Pulmonary artery endothelial cell (primary cell): ENCODE measurements around the gene TMEM217. TPM values are rescaled to one million over a fixed set of nuclear protein-coding genes. Genes with fewer than 3 reads are reported as not detected.

Experiments used
- DNase-seq: peaks from one replicate; pipeline ENCODE4 v3.0.0-alpha.2; 2011; ENCODE audit warnings: low read depth, low spot score
- total RNA-seq: library from RNA; depleted of rRNA; stranded (reverse); fragments of >200 nt; gene quantifications from 2 replicates; pipeline ENCODE4 v1.2.3, GENCODE V29; 2014

Gene TMEM217
- total RNA-seq, 1 donor from 2014 or later = 8.8 TPM

GRCh38 chr6:37280162-37280887 lies 22.4 kb upstream of the TMEM217 start:
- DNase-seq = no peak

GRCh38 chr6:37279366-37280134 lies 21.6 kb upstream of the TMEM217 start:
- no peak for DNase-seq

GRCh38 chr6:37277001-37277409 lies 19.1 kb upstream of the TMEM217 start:
- DNase-seq = no peak

GRCh38 chr6:37275350-37275749 lies 17.4 kb upstream of the TMEM217 start:
- no peak for DNase-seq

GRCh38 chr6:37273690-37274089 lies 15.7 kb upstream of the TMEM217 start:
- DNase-seq = no peak

- DNase-seq = no peak
Observed at GRCh38 chr6:37272834-37273566, 15.1 kb upstream of the TMEM217 start.

GRCh38 chr6:37269105-37269504 lies 11.2 kb upstream of the TMEM217 start:
- no peak for DNase-seq

- no peak for DNase-seq
Observed at GRCh38 chr6:37265860-37266259, 7.9 kb upstream of the TMEM217 start.

- no peak for DNase-seq
Observed at GRCh38 chr6:37265001-37265400, 7.1 kb upstream of the TMEM217 start.

- DNase-seq = no peak
Observed at GRCh38 chr6:37262446-37263026, 4.6 kb upstream of the TMEM217 start.

- no peak for DNase-seq
Observed at GRCh38 chr6:37261198-37261597, 3.3 kb upstream of the TMEM217 start.

- no peak for DNase-seq
Observed at GRCh38 chr6:37260444-37260843, 2.5 kb upstream of the TMEM217 start.

GRCh38 chr6:37260040-37260439 lies 2.1 kb upstream of the TMEM217 start:
- DNase-seq = no peak

- peak; percentile 69 for DNase-seq
Observed at GRCh38 chr6:37259191-37259590, 1.2 kb upstream of the TMEM217 start.

- no peak for DNase-seq
Observed at GRCh38 chr6:37258405-37259105, 611 bp upstream of the TMEM217 start.

GRCh38 chr6:37257320-37257633 lies 667 bp downstream of the TMEM217 start:
- DNase-seq = no peak

GRCh38 chr6:37256692-37257319 lies 1.1 kb downstream of the TMEM217 start:
- no peak for DNase-seq

- no peak for DNase-seq
Observed at GRCh38 chr6:37254881-37255280, 3.1 kb downstream of the TMEM217 start.

GRCh38 chr6:37253486-37254007 lies 4.4 kb downstream of the TMEM217 start:
- no peak for DNase-seq

GRCh38 chr6:37251211-37251780 lies 6.6 kb downstream of the TMEM217 start:
- DNase-seq = no peak
